Sigmoid colon (tissue), 4 donors: ENCODE results near the gene MED13L.

Experiments used
- POLR2A ChIP-seq, 2 donors: fragments of 450-650 bp; IDR thresholded peaks; one replicate each; pipeline ENCODE4 v1.6.1; 2016; ENCODE audit warnings: antibody characterized with exemption in 2 of 2, mild to moderate bottlenecking in 2 of 2, moderate library complexity in 2 of 2
- POLR2AphosphoS5 ChIP-seq, 4 donors: sonication (generic); formaldehyde crosslinking; IDR thresholded peaks; one replicate each; pipeline ENCODE4 v1.6.1; 2017; ENCODE audit warnings: antibody characterized with exemption in 4 of 4
- TF ChIP-seq, protein P1 (sequence below), 4 experiments: fragments of 450-650 bp in 3 of 4; fragments of 200-600 bp in 1 of 4; IDR thresholded peaks; one replicate each; pipeline ENCODE4 v1.5.1; 2016 to 2019; ENCODE audit warnings: antibody characterized with exemption in 4 of 4, mild to moderate bottlenecking in 3 of 4, moderate library complexity in 2 of 4

GRCh38 chr12:116262741-116263140 lies 14.8 kb downstream of the MED13L start:
- TF ChIP-seq, protein P1, sequence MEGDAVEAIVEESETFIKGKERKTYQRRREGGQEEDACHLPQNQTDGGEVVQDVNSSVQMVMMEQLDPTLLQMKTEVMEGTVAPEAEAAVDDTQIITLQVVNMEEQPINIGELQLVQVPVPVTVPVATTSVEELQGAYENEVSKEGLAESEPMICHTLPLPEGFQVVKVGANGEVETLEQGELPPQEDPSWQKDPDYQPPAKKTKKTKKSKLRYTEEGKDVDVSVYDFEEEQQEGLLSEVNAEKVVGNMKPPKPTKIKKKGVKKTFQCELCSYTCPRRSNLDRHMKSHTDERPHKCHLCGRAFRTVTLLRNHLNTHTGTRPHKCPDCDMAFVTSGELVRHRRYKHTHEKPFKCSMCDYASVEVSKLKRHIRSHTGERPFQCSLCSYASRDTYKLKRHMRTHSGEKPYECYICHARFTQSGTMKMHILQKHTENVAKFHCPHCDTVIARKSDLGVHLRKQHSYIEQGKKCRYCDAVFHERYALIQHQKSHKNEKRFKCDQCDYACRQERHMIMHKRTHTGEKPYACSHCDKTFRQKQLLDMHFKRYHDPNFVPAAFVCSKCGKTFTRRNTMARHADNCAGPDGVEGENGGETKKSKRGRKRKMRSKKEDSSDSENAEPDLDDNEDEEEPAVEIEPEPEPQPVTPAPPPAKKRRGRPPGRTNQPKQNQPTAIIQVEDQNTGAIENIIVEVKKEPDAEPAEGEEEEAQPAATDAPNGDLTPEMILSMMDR (IDR thresholded peaks at IDR 0.05) = no peak
- TF ChIP-seq POLR2AphosphoS5 (IDR thresholded peaks at IDR 0.05) (no peak), POLR2A (IDR thresholded peaks at IDR 0.05) (no peak)
